Right renal cortex interstitium (tissue), 3 donors: ENCODE data around the gene SLC18B1. TPM values are rescaled to one million over a fixed set of nuclear protein-coding genes. Genes with fewer than 3 reads are reported as not detected.
A peak's percentile ranks its signal among the peaks of the same experiment; 100 is the strongest.
"Not testable (repeated sequence)": the region's sequence is repeated elsewhere in the genome, so short reads cannot be mapped to it uniquely, and the experiment has no call there.

ENCODE experiments used
- DNase-seq, 3 donors: peaks; one replicate each; pipeline ENCODE4 v3.0.0-alpha.2; 2013; ENCODE audit warnings: low read depth in 3 of 3, low spot score in 2 of 3
- polyA plus RNA-seq, 3 donors: library from polyadenylated mRNA; unstranded; fragments of 120-200 nt; gene quantifications; one replicate each; pipeline ENCODE4 v1.2.1, GENCODE V29; 2013; ENCODE audit not compliant: insufficient read length in 3 of 3

Gene SLC18B1
- polyA plus RNA-seq, 3 donors = 33.7 to 38.6 (median 35.9) TPM

DNA sequence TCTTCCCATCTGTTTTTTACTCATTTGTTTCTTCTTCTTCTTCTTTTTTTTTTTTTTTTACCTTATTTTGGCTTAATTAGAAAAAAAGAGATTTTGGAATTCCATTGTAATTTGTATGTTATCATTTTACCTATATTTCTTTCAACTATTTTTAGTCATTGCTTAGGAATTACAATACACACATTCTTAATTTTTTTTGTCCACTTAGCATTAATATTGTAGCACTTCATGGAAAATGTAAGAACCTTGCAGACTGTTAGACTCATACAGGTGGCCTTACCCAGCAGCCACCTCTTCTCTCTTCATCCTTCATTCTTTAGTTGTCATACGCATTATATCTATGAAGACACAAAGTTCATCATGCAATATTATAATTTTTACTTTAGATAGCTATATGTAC, 5.8 kb upstream of the SLC18B1 start:
- DNase-seq = no peak

DNA sequence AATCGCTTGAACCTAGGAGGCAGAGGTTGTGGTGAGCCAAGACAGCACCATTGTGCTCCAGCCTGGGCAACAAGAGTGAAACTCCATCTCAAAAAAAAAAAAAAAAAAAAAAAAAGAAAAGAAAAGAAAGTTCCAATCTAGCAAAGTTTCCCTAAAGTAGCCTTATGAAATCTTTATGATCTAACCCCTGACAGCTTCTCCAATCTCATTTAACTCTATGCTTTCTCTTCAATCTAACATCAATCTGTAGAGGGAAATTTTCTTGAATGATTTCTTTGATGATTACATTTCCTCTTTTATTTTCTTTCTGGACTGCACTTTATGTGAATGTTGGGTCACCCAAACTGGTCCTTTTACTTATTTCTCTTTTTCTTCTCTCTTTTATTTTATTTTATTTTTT, 2.2 kb upstream of the SLC18B1 start:
- DNase-seq = no peak

DNA sequence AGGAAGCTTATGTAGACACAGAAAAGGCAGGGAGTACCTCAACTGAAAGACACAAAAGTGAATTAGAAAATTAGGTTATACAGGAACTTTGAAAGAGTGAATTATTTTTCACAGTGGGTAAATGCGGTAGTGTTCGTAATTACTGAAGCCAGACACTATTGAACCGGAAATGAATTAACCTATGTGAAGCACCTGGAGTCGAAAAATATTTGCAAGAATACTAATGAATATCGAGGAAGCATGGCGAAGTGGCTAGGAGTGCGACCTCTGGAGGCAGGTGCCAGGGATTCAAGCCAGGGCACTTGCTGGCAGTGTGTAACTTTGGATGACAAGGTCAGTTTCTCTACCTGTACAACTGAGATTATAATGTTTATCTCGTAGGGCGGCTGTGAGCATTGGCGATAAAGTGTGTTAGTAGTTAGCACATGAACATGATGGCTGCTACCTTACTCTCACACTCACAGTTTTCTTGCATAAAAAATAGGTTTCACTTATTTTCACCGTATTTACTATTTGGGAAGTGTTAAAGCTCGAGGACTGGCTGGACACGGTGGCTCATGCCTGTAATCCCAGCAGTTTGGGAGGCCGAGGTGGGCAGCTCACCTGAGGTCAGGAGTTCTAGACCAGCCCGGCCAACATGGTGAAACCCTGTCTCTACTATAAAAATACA, 567 bp upstream of the SLC18B1 start:
- peak; percentile 34 to 71 (median 64) for DNase-seq

DNA sequence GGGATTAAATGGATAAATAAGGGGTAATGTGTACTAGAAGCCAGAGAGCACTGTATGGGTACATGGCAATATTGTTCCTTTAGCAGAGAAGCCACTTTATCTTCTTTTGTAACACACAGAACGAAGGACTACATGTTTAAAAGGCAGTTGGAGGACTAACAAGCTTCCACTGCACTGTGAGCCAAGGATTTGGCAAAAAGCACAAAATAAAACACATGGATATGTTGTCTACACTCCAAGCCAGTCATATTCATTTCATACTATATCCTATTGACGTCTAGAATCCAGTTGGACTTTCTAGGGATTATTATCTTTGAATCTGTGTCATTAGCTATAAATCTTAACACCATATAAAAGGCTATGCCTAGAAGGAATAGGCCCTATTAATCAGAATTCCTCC, 3.0 kb downstream of the SLC18B1 start:
- DNase-seq = no peak

DNA sequence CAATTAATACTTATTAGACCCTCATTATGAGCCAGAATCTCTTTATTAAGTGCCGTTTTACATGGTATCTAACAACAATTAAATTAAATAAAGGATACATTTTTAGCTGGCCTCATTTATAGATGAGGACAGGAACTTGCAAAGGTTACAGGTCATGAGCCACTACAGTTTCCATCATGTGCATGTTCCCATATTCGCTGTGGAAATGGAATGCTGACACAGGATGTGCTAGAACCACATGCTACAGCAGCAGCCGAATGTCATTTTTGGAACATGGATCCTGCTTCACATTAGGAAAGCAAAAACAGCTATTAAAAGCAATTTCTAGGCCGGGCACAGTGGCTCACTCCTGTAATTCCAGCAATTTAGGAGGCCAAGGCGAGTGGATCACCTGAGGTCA, 5.9 kb downstream of the SLC18B1 start:
- no peak for DNase-seq

DNA sequence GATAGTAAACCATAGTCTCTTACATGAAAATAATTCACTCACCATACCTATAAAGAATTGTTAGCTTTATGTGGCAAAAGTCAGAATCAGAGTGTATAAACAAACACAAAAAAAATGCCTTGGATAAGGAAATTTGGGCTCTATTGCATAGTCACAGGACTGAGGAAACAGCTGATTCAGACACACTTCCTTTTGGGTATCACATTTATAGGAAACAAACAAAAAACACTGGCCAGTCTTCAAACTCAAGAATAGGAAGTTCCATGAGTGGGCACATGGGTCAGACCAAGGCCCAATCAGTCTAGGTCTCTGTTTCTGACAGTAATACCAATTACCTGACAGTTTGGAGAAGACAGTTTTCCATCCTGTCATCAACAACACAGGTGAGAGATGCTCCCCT, 8.0 kb downstream of the SLC18B1 start:
- DNase-seq = no peak

DNA sequence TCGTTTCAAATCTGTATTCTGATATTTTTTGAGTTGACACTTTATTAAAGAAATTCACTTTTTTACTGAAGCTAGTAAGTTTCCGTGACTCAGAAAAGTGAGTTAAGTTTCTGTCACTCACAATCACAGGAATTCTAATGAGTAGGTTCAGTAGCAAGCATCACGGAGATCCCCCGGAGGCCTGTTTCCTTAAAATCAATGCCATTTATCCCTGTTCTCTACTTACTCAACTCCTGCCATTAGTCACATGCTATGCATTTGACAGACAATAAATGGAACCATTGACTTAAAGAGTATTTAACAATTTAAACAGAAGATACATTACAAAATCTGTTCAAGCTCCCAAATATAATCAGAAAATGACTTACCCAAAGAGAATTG, 9.1 kb downstream of the SLC18B1 start:
- no peak for DNase-seq

DNA sequence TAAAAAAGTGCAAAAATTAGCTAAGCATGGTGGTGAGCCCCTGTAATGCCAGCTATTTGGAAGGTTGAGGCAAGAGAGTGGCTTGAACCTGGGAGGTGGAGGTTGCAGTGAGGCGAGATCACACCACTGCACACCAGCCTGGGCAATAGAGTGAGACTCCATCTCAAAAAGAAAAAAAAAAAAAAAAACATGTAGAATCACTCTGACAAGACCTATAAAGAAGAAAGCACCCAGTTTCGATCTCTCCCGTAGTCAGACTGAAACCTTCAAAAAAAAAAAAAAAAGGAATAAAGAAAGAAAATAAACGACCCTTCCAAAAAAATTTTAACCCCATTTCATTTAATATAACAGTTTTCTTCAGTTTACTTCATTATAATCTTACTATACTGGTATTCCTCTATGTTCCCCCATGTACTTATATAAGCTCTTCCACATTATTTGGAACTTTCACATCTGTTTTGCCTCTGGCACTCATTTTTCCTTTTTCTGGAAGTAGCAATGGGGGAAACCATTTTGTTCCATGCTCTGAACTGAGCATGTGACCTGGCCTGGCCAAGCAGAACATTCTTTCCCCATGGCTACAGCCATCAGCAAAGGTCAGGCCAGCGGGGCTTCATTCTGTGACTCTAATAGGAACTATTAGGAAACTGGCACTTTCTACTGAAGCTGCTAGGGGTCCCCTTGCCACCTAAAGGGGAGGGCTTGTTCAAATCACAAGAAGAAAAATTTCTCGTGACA, 9.6 kb downstream of the SLC18B1 start:
- DNase-seq = no peak

DNA sequence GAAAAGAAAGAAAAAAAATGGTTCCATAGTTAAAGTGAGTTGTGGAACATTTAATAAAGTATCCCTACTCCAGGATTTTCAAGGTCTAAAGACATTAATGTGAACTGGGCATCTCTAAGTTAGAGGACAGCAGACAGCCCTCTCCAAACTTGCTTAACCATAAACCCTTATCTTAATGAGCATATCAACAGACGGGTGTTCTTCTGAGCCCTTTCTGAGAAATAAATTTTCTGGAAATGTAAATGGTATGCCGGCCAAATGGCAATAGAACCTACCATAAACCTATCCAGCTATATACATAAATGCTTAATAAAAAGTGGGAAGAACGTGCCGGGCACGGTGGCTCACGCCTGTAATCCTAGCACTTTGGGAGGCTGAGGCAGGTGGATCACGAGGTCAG, 12.5 kb downstream of the SLC18B1 start:
- DNase-seq = no peak

DNA sequence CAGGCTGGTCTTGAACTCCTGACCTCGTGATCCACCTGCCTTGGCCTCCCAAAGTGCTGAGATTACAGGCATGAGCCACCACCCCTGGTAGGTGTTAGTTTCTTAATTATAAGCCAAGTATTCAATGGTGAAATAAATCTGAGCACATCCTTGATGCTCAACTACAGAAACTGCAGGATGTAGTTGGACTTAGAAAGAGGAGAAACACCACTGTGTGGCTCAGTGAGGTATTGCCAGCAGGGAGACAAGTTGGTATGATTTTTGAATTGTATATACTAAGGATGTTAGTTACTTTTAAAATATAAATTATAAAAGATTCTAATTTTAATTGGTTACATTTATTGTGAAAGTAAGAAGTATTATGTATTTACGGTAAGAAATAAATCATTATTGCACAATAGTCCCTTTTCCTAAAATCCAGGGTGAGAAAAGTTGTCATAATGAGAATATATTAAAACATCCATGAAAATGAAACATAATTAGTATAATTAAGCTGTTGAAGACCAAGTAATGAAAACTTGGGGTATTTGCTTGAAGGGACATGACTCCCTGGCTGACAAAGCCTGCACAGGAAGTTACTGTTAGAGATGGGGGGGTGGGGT, 17.6 kb downstream of the SLC18B1 start:
- no peak for DNase-seq

DNA sequence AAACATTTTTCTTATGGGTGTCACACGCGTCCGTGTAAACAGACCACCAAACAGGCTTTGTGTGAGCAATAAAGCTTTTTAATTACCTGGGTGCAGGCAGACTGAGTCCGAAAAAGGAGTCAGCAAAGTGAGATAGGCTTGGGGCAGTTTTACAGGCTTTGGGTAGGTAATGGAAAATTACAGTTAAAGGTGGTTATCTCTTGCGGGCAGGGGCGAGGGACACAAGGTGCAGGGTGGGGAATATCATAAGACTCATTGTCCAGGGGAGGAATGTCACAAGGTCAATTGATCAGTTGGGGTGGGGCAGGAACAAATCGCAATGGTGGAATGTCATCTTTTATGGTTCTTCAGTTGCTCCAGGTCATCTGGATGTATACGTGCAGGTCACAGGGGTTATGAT, 20.6 kb downstream of the SLC18B1 start:
- not testable (repeated sequence) for DNase-seq

DNA sequence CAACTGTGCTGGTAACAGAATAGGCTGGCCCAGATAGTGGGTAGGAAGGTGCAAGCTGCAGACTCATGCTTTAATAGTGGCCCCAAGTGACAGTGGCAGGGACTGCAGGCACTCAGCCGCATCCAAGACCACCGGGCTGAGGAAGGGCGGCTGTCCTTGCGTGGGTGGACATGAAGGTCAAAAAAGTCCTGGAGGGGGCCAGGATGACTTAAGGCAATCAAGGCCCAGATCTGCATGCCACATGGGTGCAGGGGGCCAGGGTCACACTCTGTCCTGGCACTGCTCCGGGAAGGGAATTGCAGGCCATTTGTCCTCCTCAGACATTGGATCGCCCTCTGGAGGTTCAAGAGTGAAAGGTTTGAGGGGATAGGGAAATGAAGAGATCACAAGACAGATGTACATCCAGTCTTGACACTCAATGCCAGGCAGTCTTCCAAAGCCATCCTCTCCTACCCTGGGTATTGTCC, 30.4 kb downstream of the SLC18B1 start:
- no peak for DNase-seq

DNA sequence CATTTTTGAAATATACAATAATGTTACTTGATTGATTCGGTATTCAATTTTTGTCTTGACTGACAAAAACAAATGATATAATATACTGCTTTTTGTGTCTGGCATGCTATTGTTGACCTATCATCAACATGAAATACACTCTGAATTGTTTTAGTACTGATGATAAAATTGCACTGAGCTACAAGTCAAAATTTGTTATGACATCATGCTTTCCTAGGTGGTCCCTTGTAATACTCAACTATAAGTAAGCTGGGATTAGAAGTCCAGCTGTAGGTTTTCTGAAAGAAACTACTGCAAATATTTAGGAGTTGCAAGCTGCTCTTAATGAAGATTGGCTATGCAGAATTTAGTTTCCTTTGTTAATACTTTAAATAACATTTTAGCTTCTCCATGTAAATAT, 32.9 kb downstream of the SLC18B1 start:
- no peak for DNase-seq

DNA sequence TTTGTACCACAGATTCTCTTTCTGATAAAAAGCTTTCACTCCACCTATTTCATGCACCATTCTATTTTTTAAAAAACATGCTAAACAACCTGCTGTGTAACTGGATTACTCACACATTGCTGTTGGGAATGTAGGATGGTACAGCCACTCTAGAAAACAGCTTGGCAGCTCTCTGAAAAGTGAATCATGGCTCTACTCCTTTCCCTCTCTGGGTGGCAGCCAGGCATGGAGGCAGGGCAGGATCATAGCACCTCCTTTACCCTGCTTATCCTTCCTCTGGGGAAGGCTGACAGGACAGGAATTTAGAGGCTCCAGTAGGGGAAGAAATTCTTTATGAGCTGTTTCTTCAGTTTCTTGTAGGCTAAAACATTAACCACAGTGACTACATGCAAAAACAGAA, 34.1 kb downstream of the SLC18B1 start:
- no peak for DNase-seq

DNA sequence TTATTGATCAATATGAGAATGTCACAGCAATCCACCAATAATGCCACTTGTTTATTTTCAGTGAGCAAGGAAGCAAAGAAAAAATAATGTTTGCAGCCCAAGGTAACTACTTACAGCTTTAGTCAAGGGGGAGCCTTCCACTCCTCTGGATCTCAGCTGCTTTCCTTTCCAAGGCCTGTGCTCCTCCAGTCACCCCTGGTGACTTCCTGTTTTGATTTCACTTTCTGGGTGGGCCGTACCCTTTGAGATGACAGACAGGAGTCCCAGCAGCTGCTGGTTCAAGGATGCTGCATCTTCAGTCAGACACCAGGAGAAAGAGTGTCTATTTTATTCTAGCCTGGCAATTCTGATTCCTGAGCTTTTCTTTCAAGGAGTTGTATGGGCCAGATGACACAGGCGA, 35.2 kb downstream of the SLC18B1 start:
- DNase-seq = no peak

DNA sequence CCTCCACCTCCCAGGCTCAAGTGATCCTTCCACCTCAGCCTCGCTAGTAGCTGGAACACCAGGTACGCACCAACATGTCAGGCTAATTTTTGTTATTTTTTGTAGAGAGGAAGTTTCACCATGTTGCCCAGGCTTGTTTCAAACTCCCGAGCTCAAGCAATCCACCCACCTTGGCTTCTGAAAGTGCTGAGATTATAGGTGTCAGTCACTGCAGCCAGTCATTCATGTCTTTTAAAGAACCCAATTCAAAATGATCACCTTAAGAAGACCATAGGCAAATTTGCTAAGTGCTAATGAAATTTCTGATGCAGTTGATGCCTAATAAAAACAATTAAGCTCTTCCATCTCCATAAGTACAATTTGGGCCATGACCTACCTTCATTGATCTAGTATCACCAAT, 38.2 kb downstream of the SLC18B1 start:
- no peak for DNase-seq

DNA sequence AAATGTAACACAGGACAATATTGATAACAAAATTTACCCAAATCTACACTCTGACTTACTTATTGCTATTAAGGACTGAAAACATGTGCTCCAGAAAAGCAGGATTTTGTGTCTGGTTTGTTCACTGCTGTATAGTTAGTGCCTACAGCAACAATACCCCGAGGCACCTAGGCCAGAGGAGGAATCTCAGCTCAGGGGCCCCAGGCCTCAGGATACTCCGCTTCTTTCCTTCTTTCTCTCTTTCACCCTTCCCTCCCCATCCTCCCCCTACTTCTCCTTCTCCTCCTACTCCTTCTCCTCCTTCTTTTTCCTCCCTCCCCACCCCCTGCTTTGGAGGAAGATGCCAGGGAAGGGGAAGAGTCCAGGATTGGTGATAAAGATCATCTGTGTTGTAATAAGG, 39.7 kb downstream of the SLC18B1 start:
- no peak for DNase-seq

DNA sequence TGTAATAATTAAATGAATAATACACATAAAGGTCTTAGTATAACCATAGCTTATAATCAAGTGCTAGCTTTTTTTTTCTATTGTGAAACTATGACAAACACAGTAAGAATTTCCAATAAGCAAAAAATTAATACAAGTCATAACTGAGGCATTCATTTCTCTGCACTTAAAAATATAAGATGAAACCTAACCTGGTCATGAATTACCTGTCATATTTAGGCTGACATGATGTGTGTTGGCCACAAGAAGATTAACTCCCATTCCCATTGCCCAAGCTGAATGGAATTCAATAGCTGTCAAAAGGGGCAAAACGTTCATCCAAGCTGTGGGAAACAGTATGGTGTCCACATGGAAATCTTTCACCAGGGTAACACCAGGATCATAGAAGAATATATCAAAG, 46.2 kb downstream of the SLC18B1 start:
- no peak for DNase-seq

DNA sequence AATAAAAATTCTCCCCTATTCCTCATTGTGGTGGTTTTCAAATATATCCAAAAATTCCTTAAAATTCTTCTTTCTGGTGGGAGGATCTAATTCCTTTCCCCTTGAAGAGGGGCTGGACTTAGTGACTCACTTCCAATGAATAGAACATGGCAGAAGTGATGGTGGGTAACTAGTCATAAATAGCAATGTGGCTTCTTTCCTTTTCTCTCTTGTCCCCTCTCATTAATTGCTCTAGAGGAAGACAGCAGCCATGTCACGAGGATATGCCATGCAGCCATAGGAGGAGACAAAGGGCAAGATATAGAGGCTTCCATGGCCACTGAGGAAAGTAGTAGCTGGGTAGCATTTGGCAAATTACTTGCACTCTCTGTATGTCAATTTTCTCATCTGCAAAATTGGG, 46.6 kb downstream of the SLC18B1 start:
- DNase-seq = no peak

DNA sequence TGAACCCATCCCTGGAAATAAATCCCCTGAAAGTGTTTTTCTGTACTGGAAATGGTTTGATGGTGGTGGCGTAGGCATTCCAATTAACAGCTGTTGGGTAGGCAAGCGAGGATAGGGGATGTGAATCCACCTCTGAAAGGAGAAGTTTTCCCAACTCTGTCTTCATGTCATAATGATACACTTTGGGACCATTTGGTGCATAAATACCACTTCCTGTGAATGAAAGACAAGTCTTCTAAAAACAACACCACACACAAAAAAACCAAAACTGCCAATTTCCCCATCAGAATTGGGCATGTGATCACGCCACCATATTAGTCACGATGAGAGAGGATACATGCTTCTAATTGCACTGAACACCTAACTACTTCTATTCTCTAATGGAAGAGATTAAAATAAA, 47.1 kb downstream of the SLC18B1 start:
- DNase-seq = no peak

DNA sequence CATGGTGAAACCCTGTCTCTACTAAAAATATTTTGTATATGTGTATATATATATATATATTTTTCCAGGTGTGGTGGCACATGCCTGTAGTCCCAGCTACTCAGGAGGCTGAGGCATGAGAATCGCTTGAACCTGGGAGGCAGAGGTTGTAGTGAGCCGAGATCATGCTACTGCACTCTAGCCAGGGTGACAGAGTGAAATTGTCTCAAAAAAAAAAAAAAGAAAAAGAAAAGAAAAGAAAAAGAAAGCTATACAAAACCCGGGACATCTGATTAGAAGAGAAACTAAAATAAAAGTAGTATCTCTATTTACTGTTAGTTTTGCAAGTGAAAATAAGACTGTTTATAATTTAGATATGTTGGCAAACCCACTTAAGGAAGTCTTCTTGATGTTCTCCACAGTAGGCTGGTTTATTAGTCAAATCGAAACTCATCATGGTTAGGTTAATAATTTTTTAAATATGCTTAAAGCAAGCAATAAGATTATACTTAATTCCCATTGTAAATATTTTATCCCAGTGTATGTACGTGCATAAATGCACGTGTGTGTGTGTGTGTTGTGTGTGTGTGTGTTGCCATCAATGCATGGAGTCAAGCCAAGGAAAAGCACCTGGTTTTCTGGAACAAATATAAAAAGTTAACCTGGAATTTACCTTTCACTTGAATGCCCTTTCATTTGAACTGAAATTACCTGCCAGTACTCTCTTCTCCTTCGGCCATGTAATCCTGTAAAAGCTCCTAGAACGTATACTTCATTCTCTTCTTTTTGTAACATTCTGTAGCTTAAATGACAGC, 47.8 kb downstream of the SLC18B1 start:
- DNase-seq = no peak
